Gastroesophageal sphincter (tissue), 4 donors: ENCODE results near the gene CRLF2. TPM values are rescaled to one million over a fixed set of nuclear protein-coding genes. Genes with fewer than 3 reads are reported as not detected.

ENCODE experiments used
- ATAC-seq: fragments of 150-250 bp; one replicate; pipeline ENCODE4 v1.9.1; 2016; ENCODE audit warnings: mild to moderate bottlenecking, moderate library complexity
- H3K27ac ChIP-seq, 4 donors: fragments of 200-600 bp; sonication (generic) in 3 of 4; 1 replicate in 3 of 4; 2 replicates in 1 of 4; pipeline ENCODE4 v1.5.1; 2016 to 2019
- H3K27me3 ChIP-seq: fragments of 200-600 bp; sonication (generic); one replicate; pipeline ENCODE4 v1.5.1; 2019
- H3K36me3 ChIP-seq, 2 donors: fragments of 200-600 bp; sonication (generic); one replicate each; pipeline ENCODE4 v1.5.1; 2019; ENCODE audit warnings: control low read depth in 1 of 2
- H3K4me1 ChIP-seq, 3 donors: fragments of 200-600 bp; sonication (generic); 1 replicate in 2 of 3; 2 replicates in 1 of 3; pipeline ENCODE4 v1.5.1; 2016 to 2019; ENCODE audit warnings: control low read depth in 2 of 3
- H3K4me3 ChIP-seq, 2 donors: fragments of 200-600 bp; sonication (generic); one replicate each; pipeline ENCODE4 v1.5.1; 2019; ENCODE audit warnings: mild to moderate bottlenecking in 1 of 2, moderate library complexity in 1 of 2
- H3K9me3 ChIP-seq, 3 donors: fragments of 200-600 bp; sonication (generic); one replicate each; pipeline ENCODE4 v1.5.1; 2017 to 2019; ENCODE audit warnings: control low read depth in 2 of 3
- EP300 ChIP-seq: sonication (generic); formaldehyde crosslinking; IDR thresholded peaks from one replicate; pipeline ENCODE4 v1.6.1; 2017; ENCODE audit warnings: antibody characterized with exemption, mild to moderate bottlenecking
- POLR2A ChIP-seq, 2 donors: fragments of 450-650 bp; IDR thresholded peaks; one replicate each; pipeline ENCODE4 v1.6.1; 2017; ENCODE audit warnings: antibody characterized with exemption in 2 of 2, mild to moderate bottlenecking in 2 of 2, moderate library complexity in 1 of 2
- POLR2AphosphoS5 ChIP-seq: sonication (generic); formaldehyde crosslinking; IDR thresholded peaks from one replicate; pipeline ENCODE4 v1.6.1; 2017; ENCODE audit warnings: antibody characterized with exemption
- WGBS, 2 donors: methylation state at CpG; one replicate each; pipeline ENCODE4 v1.1.5; 2018; ENCODE audit warnings: low coverage in 1 of 2; 5-methylcytosine and 5-hydroxymethylcytosine counted together
- total RNA-seq, 4 donors: library from RNA; depleted of rRNA; stranded (reverse); fragments of >200 nt; gene quantifications; one replicate each; pipeline ENCODE4 v1.1.0, GENCODE V29; 2016
- TF ChIP-seq, protein P1 (sequence below), 4 experiments: fragments of 200-600 bp in 2 of 4; fragments of 450-650 bp in 2 of 4; sonication (generic) in 1 of 4; IDR thresholded peaks; one replicate each; pipeline ENCODE4 v1.5.1; 2017 to 2019; ENCODE audit warnings: antibody characterized with exemption in 4 of 4, mild to moderate bottlenecking in 2 of 4, moderate library complexity in 2 of 4

CRLF2 gene
- total RNA-seq, 4 donors from 2014 or later, result 0.93 to 2.3 (median 2.0) TPM; not detected in 1

DNA sequence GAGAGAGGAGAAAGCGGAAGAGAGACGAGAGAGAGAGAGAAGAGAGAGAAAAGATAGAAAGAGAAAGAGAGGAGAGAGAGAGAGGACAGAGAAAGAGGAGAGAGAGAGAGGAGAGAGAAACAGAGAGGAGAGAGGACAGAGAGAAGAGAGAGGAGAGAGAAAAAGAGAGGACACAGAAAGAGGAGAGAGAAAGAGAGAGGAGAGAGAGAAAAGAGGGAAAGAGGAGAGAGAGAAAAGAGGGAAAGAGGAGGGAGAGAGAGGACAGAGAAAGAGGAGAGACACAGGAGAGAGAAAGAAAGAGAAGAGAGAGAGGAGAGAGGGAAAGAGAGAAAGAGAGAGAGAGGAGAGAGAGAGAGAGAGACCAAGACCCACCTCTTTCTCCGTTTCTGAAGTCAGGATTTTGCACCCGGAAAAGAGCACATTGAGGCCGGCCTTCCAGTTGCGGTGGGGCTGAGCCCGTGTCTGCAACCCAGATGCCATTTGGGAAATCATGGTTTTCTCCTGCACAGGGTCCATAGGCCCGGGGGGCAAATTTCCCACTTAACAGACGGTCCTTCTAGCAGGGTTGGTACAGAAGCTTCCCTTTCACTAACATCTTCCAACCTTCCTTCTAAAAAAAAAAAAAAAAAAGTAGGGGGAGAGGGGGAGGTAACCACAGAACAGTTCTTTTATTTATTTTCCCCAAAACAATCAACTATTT lies 60.9 kb downstream of the CRLF2 start:
- TF ChIP-seq, protein P1, sequence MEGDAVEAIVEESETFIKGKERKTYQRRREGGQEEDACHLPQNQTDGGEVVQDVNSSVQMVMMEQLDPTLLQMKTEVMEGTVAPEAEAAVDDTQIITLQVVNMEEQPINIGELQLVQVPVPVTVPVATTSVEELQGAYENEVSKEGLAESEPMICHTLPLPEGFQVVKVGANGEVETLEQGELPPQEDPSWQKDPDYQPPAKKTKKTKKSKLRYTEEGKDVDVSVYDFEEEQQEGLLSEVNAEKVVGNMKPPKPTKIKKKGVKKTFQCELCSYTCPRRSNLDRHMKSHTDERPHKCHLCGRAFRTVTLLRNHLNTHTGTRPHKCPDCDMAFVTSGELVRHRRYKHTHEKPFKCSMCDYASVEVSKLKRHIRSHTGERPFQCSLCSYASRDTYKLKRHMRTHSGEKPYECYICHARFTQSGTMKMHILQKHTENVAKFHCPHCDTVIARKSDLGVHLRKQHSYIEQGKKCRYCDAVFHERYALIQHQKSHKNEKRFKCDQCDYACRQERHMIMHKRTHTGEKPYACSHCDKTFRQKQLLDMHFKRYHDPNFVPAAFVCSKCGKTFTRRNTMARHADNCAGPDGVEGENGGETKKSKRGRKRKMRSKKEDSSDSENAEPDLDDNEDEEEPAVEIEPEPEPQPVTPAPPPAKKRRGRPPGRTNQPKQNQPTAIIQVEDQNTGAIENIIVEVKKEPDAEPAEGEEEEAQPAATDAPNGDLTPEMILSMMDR (IDR thresholded peaks at IDR 0.05), result no peak
- TF ChIP-seq POLR2A (IDR thresholded peaks at IDR 0.05), result no peak
- peaks cover 45% of the 10 kb centered on the region for H3K27me3 ChIP-seq
- WGBS, 2 donors, result 37 to 39% methylated on average over 7 to 9 of the region's 9 CpGs
- H3K36me3 ChIP-seq, result no peaks in the 10 kb centered on the region
- ATAC-seq, result no peak
- no peak overlapping the region for H3K4me3 ChIP-seq
- H3K27ac ChIP-seq, result no peak overlapping the region
- peaks cover 0 to 6% (median 0%) of the 10 kb centered on the region in 3 donors for H3K9me3 ChIP-seq
- H3K4me1 ChIP-seq, result no peaks in the 10 kb centered on the region

DNA sequence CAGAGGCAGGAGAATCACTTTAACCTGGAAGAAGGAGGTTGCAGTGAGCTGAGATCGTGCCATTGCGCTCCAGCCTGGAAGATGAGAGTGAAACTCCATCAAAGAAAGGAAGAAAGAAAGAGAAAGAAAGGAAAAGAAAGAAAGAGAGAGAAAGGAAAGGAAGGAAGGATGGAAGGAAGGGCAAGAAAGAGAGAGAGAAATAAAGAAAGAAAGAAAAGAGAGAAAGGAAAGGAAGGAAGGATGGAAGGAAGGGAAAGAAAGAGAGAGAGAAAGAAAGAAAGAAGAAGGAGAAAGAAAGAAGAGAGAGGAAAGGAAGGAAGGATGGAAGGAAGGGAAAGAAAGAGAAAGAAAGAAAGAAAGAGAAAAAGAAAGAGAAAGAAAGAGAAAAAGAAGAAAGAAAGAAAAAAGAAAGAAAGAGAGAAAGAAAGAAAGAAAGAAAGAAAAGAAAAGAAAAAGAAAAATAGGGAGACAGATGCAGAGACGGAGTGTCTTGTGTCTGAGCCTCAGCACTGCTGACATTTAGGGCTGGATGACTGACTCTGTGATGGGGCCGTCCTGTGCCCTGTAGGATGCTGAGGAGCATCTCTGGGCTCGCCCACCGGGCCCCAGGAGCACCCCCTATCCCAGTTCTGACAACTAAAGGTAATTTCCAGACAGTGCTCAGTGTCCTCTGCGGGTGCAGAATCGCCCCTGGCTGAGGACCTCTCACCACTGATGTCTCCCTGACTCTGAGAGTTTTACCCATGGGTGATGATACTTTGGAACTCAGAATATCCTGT lies 61.7 kb downstream of the CRLF2 start:
- 44 to 62% methylated on average over 2 to 8 of the region's 8 CpGs for WGBS, 2 donors
- Histone ChIP-seq H3K36me3 (no peaks in the 10 kb centered on the region), H3K27ac (no peak overlapping the region), H3K4me1 (no peaks in the 10 kb centered on the region), H3K27me3 (peaks cover 41% of the 10 kb centered on the region), H3K4me3 (no peak overlapping the region), H3K9me3 (peaks cover 0 to 6% (median 0%) of the 10 kb centered on the region in 3 donors)
- no peak for TF ChIP-seq POLR2A (IDR thresholded peaks at IDR 0.05)
- no peak for TF ChIP-seq POLR2AphosphoS5
- TF ChIP-seq EP300, result no peak
- TF ChIP-seq, protein P1 (IDR thresholded peaks at IDR 0.05), result no peak
- no peak for ATAC-seq

DNA sequence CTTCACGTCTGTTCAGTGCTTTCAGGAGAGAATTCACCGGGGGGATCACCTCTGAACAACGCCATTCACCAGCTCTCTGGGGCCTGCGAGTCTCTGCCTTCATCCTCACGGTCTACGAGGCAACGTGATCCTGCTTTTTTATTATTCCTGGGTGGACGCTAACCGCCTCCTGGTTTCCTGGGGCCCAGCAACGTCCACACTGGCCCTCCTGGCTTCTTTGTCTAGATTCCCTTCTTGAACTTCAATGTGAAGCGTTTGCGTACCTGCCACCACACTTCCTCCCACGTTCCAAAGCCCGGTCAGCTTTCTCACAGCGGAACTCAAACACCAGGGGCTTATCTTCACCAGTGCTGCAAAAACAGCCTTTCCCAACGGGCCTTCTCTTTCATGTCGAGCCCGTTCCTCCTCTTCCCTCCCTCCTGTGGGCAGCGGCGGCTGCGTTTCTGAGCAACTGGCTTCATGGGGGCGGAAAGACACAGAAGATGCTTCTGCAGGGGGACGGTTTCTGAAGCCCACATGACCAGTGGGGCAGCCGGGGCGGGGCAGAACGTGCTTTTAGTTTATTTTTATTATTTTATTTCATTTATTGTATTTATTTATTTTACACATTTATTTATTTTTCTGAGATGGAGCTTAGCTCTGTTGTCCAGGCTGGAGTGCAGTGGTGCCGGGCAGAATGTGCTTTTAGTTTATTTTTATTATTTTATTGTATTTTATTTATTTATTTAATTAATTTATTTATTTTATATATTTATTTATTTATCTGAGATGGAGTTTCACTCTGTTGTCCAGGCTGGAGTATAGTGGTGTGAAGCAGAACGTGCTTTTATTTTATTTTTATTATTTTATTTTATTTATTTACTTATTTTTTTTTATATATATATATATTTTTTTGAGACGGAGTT lies 64.6 kb downstream of the CRLF2 start:
- Histone ChIP-seq H3K4me1 (no peaks in the 10 kb centered on the region), H3K27ac (no peak overlapping the region), H3K36me3 (no peaks in the 10 kb centered on the region), H3K9me3 (peaks cover 0 to 6% (median 0%) of the 10 kb centered on the region in 3 donors), H3K27me3 (peaks cover 33% of the 10 kb centered on the region), H3K4me3 (no peak overlapping the region)
- TF ChIP-seq EP300 (no peak), POLR2AphosphoS5 (no peak), POLR2A (IDR thresholded peaks at IDR 0.05) (no peak)
- TF ChIP-seq, protein P1 (IDR thresholded peaks at IDR 0.05), result no peak
- WGBS, 2 donors, result 54 to 61% methylated on average over 17 to 28 of the region's 29 CpGs
- no peak for ATAC-seq

DNA sequence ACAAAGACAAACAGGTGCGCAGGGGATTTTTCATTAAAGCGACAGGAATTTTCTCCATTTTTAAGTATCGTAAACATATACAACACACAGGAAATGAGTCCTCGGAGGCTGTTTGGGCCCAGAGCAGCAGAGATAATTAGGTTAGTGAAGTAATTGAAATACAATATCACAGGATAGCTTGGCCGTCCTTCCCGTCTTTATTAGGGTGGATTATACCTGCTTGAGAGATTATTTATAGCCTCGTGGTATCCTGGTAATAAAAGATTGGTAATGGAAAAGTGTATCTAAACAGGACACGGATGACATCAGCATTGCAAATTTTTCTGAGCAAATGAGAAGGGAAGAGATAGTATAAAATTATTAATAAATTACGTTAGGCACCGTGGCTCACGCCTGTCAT lies 68.2 kb downstream of the CRLF2 start:
- Histone ChIP-seq H3K9me3 (peaks cover 0 to 6% (median 0%) of the 10 kb centered on the region in 3 donors), H3K27me3 (peaks cover 45% of the 10 kb centered on the region), H3K4me1 (no peaks in the 10 kb centered on the region), H3K27ac (no peak overlapping the region), H3K4me3 (no peak overlapping the region), H3K36me3 (no peaks in the 10 kb centered on the region)
- no peak for ATAC-seq
- TF ChIP-seq, protein P1 (IDR thresholded peaks at IDR 0.05), result no peak
- TF ChIP-seq EP300 (no peak), POLR2AphosphoS5 (no peak), POLR2A (IDR thresholded peaks at IDR 0.05) (no peak)
- WGBS, 2 donors, result 47 to 61% methylated on average over 8 to 11 of the region's 11 CpGs

Other genes starting within 250 kb of the CRLF2 start
- 10 to 100 TPM in 1 of 4 donors, 1 to 10 TPM in 3; 1.3 to 10.3 (median 7.7) TPM for gene CSF2RA, start 56.2 kb upstream of the CRLF2 start, total RNA-seq
- 10 to 100 TPM in 1 of 4 donors, 1 to 10 TPM in 3; 3.6 to 10.2 (median 6.7) TPM for gene IL3RA, start 124.1 kb upstream of the CRLF2 start, total RNA-seq
- gene SLC25A6, start 179.5 kb upstream of the CRLF2 start, total RNA-seq, result 100 to 1,000 TPM; 204 to 408 (median 268) TPM
- 10 to 100 TPM; 29.7 to 35.1 (median 32.5) TPM for gene ASMTL, start 240.3 kb upstream of the CRLF2 start, total RNA-seq